Frontal cortex (tissue), 4 donors: ENCODE data around the gene TICAM2. TPM values are rescaled to one million over a fixed set of nuclear protein-coding genes. Genes with fewer than 3 reads are reported as not detected.
A peak's percentile ranks its signal among the peaks of the same experiment; 100 is the strongest.

ENCODE experiments used
- DNase-seq, 2 donors: peaks; one replicate each; pipeline ENCODE4 v3.0.0; 2012; ENCODE audit warnings: low spot score in 2 of 2
- FAIRE-seq: peaks from 2 replicates; lab custom pipeline; 2012; peaks lifted over from hg19 to GRCh38; lab: Jason Lieb, UNC
- total RNA-seq: library from RNA; depleted of rRNA; stranded (reverse); fragments of >200 nt; gene quantifications from one replicate; pipeline ENCODE4 v1.2.3, GENCODE V29; 2014
- donor health status: control.
- donor health status: control.
- donor health status: control.

The TICAM2 gene
- total RNA-seq, 1 donor from 2014 or later = 1.2 TPM

GRCh38 chr5:115575167-115576070 is 26.9 kb downstream of the TICAM2 start:
- FAIRE-seq (no peak), DNase-seq (no peak)

- DNase-seq (no peak), FAIRE-seq (no peak)
Observed at GRCh38 chr5:115573133-115573532, 29.1 kb downstream of the TICAM2 start.

- FAIRE-seq = peak; percentile 92
Observed at GRCh38 chr5:115571441-115571878, 30.8 kb downstream of the TICAM2 start.

GRCh38 chr5:115568668-115569067 is 33.6 kb downstream of the TICAM2 start:
- FAIRE-seq = no peak
- DNase-seq = no peak

More at GRCh38 chr5:115571441-115571878, 30.8 kb downstream of the TICAM2 start:
- DNase-seq = peak; percentile 32 to 45

- DNase-seq (no peak), FAIRE-seq (no peak)
Observed at GRCh38 chr5:115565233-115565632, 37.0 kb downstream of the TICAM2 start.

GRCh38 chr5:115561176-115561575 is 41.1 kb downstream of the TICAM2 start:
- no peak for FAIRE-seq
- no peak for DNase-seq

- FAIRE-seq (no peak), DNase-seq (no peak)
Observed at GRCh38 chr5:115559524-115559923, 42.8 kb downstream of the TICAM2 start.

GRCh38 chr5:115558388-115558956 is 43.8 kb downstream of the TICAM2 start:
- FAIRE-seq (no peak), DNase-seq (no peak)

- FAIRE-seq = no peak
- DNase-seq = no peak
Observed at GRCh38 chr5:115557667-115558387, 44.5 kb downstream of the TICAM2 start.

- no peak for FAIRE-seq
- no peak for DNase-seq
Observed at GRCh38 chr5:115556276-115556675, 46.0 kb downstream of the TICAM2 start.

GRCh38 chr5:115555084-115555633 is 47.1 kb downstream of the TICAM2 start:
- FAIRE-seq = no peak
- no peak for DNase-seq

GRCh38 chr5:115553082-115553481 is 49.2 kb downstream of the TICAM2 start:
- FAIRE-seq (no peak), DNase-seq (no peak)

- DNase-seq (no peak), FAIRE-seq (no peak)
Observed at GRCh38 chr5:115551415-115551814, 50.9 kb downstream of the TICAM2 start.

GRCh38 chr5:115549154-115549553 is 53.1 kb downstream of the TICAM2 start:
- FAIRE-seq (no peak), DNase-seq (no peak)

GRCh38 chr5:115548683-115549082 is 53.6 kb downstream of the TICAM2 start:
- no peak for FAIRE-seq
- no peak for DNase-seq

- FAIRE-seq (no peak), DNase-seq (no peak)
Observed at GRCh38 chr5:115545351-115545882, 56.9 kb downstream of the TICAM2 start.

- FAIRE-seq (no peak), DNase-seq (peak; percentile 95 to 96)
Observed at GRCh38 chr5:115544436-115545350, 57.6 kb downstream of the TICAM2 start, which contains the start of gene FEM1C. Gene FEM1C, minus strand, starts transcription at chr5:115544775. Its CDS starts 1,282 bp downstream, at chr5:115543493.

- FAIRE-seq (no peak), DNase-seq (no peak)
Observed at GRCh38 chr5:115544043-115544435, 58.2 kb downstream of the TICAM2 start.
